ENCODE data around the gene LRP1-AS. TPM values are rescaled to one million over a fixed set of nuclear protein-coding genes. Genes with fewer than 3 reads are reported as not detected.

LRP1-AS gene
- total RNA-seq, 4 donors from 2014 or later = not detected

DNA sequence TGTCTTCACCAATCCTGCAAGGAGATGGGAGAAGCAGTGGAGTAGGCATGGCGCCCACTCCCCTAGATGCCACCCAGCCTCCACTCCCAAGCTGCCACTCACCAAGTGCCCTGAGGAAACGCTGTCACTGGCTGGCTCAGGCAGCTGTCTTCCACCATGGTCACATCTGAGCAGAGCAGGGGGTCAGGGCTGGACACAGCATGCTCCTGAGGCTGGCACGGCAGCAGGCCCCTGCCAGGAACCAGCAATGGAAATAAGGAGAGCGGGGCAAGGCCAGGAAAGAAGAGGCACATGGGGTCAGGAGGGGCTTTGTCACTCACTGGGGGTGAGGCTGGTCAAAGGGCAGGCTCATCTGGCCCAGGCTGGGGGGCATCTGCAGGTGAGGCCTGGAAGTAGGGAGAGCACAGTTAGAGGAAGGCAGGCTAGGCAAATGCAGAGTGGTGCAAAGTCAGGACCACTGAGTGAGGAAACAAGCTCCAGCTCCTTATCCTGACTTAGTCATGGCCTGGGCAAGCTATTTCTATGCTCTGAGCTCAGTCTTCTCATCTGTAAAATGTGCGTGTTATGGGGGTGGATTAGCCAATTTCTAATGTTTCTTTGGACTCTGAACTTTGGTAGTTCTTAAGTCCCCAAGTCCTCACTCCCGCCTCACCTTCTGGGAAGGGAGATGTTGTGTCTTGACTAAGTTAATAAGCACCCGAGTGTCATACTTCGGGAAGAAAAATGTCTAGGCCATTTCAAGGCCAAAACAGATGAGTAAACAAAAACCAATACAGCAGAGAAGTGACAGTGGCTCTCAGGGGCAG lies 50.5 kb downstream of the LRP1-AS start:
- Histone ChIP-seq H3K27me3 (no peaks in the 10 kb centered on the region), H3K4me1 (peaks cover 23 to 47% (median 39%) of the 10 kb centered on the region in 4 donors), H3K4me3 (no peak overlapping the region), H3K36me3 (peaks cover 57 to 93% (median 83%) of the 10 kb centered on the region in 4 donors), H3K9me3 (no peaks in the 10 kb centered on the region), H3K27ac (replicated peaks in 1 of 4) (peak overlapping the region in 2 of 4 donors; percentile 99 to 100)
- TF ChIP-seq EP300 (IDR thresholded peaks at IDR 0.05) (no peak), POLR2AphosphoS5 (IDR thresholded peaks at IDR 0.05) (no peak)
- no peak for DNase-seq (ENCODE audit: extremely low spot score)
- WGBS = 89% methylated on average over 8 of the region's 8 CpGs
- intact Hi-C loops (cut with DNase I) = loop anchor here (10.0 kb wide), 1 partner anchor 462 kb away; the partner anchor contains the start of gene BAZ2A

- intact Hi-C loops (cut with DNase I) = loop anchor here (10.0 kb wide), 1 partner anchor 461 kb away; the partner anchor contains the start of gene BAZ2A
- peaks cover 56 to 93% (median 86%) of the 10 kb centered on the region in 4 donors for H3K36me3 ChIP-seq
- no peak for DNase-seq (ENCODE audit: extremely low spot score)
- TF ChIP-seq POLR2AphosphoS5 (IDR thresholded peaks at IDR 0.05) = no peak
- no peak for TF ChIP-seq POLR2A (IDR thresholded peaks at IDR 0.05; ENCODE audit: low read depth)
- TF ChIP-seq, protein P1, sequence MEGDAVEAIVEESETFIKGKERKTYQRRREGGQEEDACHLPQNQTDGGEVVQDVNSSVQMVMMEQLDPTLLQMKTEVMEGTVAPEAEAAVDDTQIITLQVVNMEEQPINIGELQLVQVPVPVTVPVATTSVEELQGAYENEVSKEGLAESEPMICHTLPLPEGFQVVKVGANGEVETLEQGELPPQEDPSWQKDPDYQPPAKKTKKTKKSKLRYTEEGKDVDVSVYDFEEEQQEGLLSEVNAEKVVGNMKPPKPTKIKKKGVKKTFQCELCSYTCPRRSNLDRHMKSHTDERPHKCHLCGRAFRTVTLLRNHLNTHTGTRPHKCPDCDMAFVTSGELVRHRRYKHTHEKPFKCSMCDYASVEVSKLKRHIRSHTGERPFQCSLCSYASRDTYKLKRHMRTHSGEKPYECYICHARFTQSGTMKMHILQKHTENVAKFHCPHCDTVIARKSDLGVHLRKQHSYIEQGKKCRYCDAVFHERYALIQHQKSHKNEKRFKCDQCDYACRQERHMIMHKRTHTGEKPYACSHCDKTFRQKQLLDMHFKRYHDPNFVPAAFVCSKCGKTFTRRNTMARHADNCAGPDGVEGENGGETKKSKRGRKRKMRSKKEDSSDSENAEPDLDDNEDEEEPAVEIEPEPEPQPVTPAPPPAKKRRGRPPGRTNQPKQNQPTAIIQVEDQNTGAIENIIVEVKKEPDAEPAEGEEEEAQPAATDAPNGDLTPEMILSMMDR (IDR thresholded peaks at IDR 0.05) = no peak
- TF ChIP-seq EP300 (IDR thresholded peaks at IDR 0.05) = no peak
- peak overlapping the region in 2 of 4 donors; percentile 99 to 100 for H3K27ac ChIP-seq (replicated peaks in 1 of 4)
- H3K4me3 ChIP-seq = no peak overlapping the region
- H3K4me1 ChIP-seq = peaks cover 31 to 55% (median 47%) of the 10 kb centered on the region in 4 donors
- no peaks in the 10 kb centered on the region for H3K9me3 ChIP-seq
- 72% methylated on average over 6 of the region's 6 CpGs for WGBS
- no peaks in the 10 kb centered on the region for H3K27me3 ChIP-seq
Measured at GRCh38 chr12:57096099-57096572, 51.3 kb downstream of the LRP1-AS start.

DNA sequence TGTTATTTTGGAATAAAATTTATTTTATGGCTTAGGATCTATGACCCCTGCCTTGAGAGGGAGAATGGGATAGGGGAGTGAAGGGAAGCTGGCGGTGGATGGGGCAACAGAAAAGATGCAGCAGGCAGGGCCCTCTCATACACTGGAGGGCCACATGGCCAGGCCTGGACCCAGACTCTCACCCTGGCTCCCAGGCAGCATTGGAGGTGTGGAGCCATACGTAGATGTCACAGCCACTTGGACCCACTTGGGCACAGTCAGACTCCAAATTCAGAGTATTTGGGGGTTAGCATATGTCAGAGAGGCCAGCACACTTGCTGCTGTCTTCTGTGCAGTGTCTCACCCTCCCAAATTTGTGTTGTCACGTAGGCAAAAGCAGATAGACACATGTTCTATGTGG lies 52.0 kb downstream of the LRP1-AS start:
- Histone ChIP-seq H3K4me3 (no peak overlapping the region), H3K27me3 (no peaks in the 10 kb centered on the region), H3K4me1 (peaks cover 38 to 62% (median 54%) of the 10 kb centered on the region in 4 donors), H3K36me3 (peaks cover 56 to 90% (median 87%) of the 10 kb centered on the region in 4 donors), H3K27ac (replicated peaks in 1 of 4) (peak overlapping the region; percentile 99 to 100 (median 100)), H3K9me3 (no peaks in the 10 kb centered on the region)
- DNase-seq (ENCODE audit: extremely low spot score) = no peak
- WGBS = 70% methylated on average over 3 of the region's 3 CpGs
- TF ChIP-seq EP300 (IDR thresholded peaks at IDR 0.05) (no peak), POLR2AphosphoS5 (IDR thresholded peaks at IDR 0.05) (no peak), POLR2A (IDR thresholded peaks at IDR 0.05; ENCODE audit: low read depth) (no peak)
- TF ChIP-seq, protein P1 (IDR thresholded peaks at IDR 0.05) = no peak
- intact Hi-C loops (cut with DNase I) = loop anchor here (10.0 kb wide), 1 partner anchor 461 kb away; the partner anchor contains the start of gene BAZ2A

Small RNA genes within 50 kb of the gene (small RNA-seq; reads per million reads assigned to genes)
- gene MIR1228 = 0 to 0.08 (median 0) reads per million in 3 donors

Other genes starting within 250 kb of the LRP1-AS start
- under 1 TPM in 2 of 4 donors, not detected in 2; 0.40 to 0.42 TPM for gene SDR9C7, start 213.2 kb downstream of the LRP1-AS start, total RNA-seq
- gene RDH16, start 190.0 kb downstream of the LRP1-AS start, total RNA-seq = under 1 TPM in 3 of 4 donors, not detected in 1; 0.17 to 0.69 (median 0.42) TPM
- 1 to 10 TPM; 5.0 to 9.1 (median 7.1) TPM for gene ZBTB39, start 141.1 kb downstream of the LRP1-AS start, total RNA-seq
- gene TAC3, start 131.1 kb downstream of the LRP1-AS start, total RNA-seq = not detected
- 1 to 10 TPM in 1 of 4 donors, under 1 TPM in 3; 0.06 to 1.1 (median 0.83) TPM for gene MYO1A, start 97.5 kb downstream of the LRP1-AS start, total RNA-seq
- 10 to 100 TPM in 2 of 4 donors, 1 to 10 TPM in 2; 8.3 to 11.8 (median 10.0) TPM for gene NEMP1, start 68.8 kb downstream of the LRP1-AS start, total RNA-seq
- 10 to 100 TPM; 21.6 to 41.5 (median 35.1) TPM for gene NAB2, start 58.5 kb downstream of the LRP1-AS start, total RNA-seq
- gene STAT6, start 36.3 kb downstream of the LRP1-AS start, total RNA-seq = 100 to 1,000 TPM; 111 to 168 (median 157) TPM
- gene LRP1, start 19.1 kb downstream of the LRP1-AS start, total RNA-seq = 100 to 1,000 TPM; 203 to 338 (median 250) TPM
- not detected for gene NXPH4, start 69.2 kb upstream of the LRP1-AS start, total RNA-seq
- 10 to 100 TPM; 22.8 to 60.4 (median 34.6) TPM for gene SHMT2, start 82.1 kb upstream of the LRP1-AS start, total RNA-seq
- 1 to 10 TPM in 2 of 4 donors, under 1 TPM in 2; 0.42 to 1.7 (median 1.2) TPM for gene STAC3, start 103.6 kb upstream of the LRP1-AS start, total RNA-seq